Measurements from ENCODE around the gene NACAD.
"Not testable (repeated sequence)": the region's sequence is repeated elsewhere in the genome, so short reads cannot be mapped to it uniquely, and the experiment has no call there.

Gene NACAD

GRCh38 chr7:45125193-45125904 lies 36.6 kb upstream of the NACAD start:
- Histone ChIP-seq H3K36me3 (ENCODE audit: insufficient read depth, low read length) (no peaks in the 10 kb centered on the region), H3K9me3 (ENCODE audit: low read length) (no peaks in the 10 kb centered on the region), H3K9ac (ENCODE audit: low read length) (no peak overlapping the region), H3K4me3 (ENCODE audit: low read depth in 1 of 2, low read length in 2 of 2) (no peak overlapping the region), H3K27ac (ENCODE audit: low read depth, low read length) (no peak overlapping the region), H3K4me1 (ENCODE audit: insufficient read depth, low read length) (no peaks in the 10 kb centered on the region), H3K27me3 (ENCODE audit: control insufficient read depth in 1 of 2, insufficient read depth in 2 of 2, low read length in 2 of 2) (no peaks in the 10 kb centered on the region)

DNA sequence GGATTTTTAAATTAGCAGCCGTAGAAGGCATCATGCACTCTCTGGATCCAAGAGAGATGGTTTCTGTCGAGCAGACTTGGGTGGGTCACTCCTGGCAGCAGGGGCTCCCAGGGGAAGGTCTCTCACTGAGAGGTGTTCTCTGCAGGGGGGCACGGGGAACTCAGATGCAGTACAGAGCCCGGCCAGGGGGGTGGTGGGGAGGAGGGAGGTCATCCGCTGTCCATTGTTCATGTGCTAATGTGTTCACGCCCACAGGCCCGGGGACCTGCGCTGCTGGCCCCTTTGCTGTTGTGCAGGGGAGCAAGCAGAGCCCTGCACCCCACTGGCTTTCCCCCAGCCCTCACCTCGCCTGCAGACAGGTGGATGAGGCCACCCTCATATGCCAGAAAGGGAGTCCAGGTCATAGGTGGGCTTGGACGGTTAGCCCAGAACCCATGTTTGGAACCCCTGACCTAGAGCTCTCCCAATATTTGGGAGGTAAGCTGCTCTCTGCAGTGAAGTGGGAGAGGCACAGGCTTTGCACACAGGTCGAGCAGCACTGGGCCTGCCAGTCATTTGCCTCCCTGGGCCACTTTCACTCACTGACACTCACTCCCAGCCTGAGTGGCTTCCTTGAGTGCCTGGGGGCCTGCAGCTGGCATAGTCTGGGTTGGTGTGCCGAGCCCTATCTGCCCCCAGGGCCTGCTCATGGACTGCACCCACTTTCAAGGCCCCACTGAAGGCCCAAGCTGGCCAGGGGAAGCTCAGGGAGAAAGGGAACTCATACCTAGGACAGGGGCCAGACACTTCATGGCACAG lies 35.3 kb upstream of the NACAD start:
- Histone ChIP-seq H3K9ac (ENCODE audit: low read length) (no peak overlapping the region), H3K4me1 (ENCODE audit: insufficient read depth, low read length) (no peaks in the 10 kb centered on the region), H3K27me3 (ENCODE audit: control insufficient read depth in 1 of 2, insufficient read depth in 2 of 2, low read length in 2 of 2) (no peaks in the 10 kb centered on the region), H3K9me3 (ENCODE audit: low read length) (no peaks in the 10 kb centered on the region), H3K27ac (ENCODE audit: low read depth, low read length) (no peak overlapping the region), H3K36me3 (ENCODE audit: insufficient read depth, low read length) (no peaks in the 10 kb centered on the region), H3K4me3 (ENCODE audit: low read depth in 1 of 2, low read length in 2 of 2) (no peak overlapping the region)

DNA sequence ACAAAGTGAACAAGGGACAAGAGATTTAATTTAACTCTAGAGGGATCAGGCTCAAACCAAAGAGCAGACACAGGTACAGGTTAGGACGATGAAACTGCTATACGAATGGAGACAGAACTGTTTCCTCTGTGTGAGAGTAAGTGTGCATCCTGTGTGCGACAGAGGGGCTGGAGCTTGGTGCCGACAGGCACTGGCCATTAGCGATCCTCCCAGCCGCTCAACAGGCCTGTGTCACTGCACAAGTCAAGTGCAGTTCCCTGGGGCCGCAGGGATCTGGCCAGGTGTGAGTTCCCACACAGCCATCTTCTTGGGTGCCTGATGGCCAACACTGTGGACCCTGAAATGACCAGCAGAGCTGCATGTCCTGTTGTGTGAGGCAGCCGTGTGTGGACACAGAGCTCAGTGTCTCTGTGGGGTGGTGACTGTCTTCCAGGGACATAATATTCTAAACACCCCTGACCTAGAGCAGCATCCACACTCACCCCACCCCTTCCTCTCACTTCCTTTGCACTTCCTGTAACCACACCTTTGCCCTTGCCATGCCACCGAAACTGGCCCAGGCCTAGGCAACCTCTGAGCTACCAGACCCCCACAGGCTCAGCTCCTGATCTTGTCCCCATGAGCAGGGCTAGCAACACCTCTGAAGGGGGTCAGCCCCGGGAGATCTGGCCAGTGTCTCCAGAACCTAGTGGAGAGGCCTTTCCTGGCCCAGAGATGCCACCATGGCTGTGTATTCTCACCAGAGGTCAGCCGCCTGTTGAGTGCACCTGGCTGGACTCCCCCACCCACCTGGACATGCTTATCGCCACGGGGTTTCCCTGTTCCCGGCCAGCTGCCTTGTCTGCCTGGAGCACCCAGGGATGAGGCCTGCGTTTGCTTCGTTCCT lies 34.4 kb upstream of the NACAD start:
- H3K27me3 ChIP-seq (ENCODE audit: control insufficient read depth in 1 of 2, insufficient read depth in 2 of 2, low read length in 2 of 2): no peaks in the 10 kb centered on the region
- no peaks in the 10 kb centered on the region for H3K36me3 ChIP-seq (ENCODE audit: insufficient read depth, low read length)
- H3K9me3 ChIP-seq (ENCODE audit: low read length): no peaks in the 10 kb centered on the region
- no peak overlapping the region for H3K9ac ChIP-seq (ENCODE audit: low read length)
- no peak overlapping the region for H3K4me3 ChIP-seq (ENCODE audit: low read depth in 1 of 2, low read length in 2 of 2)
- H3K27ac ChIP-seq (ENCODE audit: low read depth, low read length): no peak overlapping the region
- H3K4me1 ChIP-seq (ENCODE audit: insufficient read depth, low read length): no peaks in the 10 kb centered on the region

GRCh38 chr7:45119550-45119949 lies 30.8 kb upstream of the NACAD start:
- H3K9ac ChIP-seq (ENCODE audit: low read length): no peak overlapping the region
- H3K4me1 ChIP-seq (ENCODE audit: insufficient read depth, low read length): no peaks in the 10 kb centered on the region
- H3K9me3 ChIP-seq (ENCODE audit: low read length): no peaks in the 10 kb centered on the region
- no peaks in the 10 kb centered on the region for H3K36me3 ChIP-seq (ENCODE audit: insufficient read depth, low read length)
- no peak overlapping the region for H3K27ac ChIP-seq (ENCODE audit: low read depth, low read length)
- H3K27me3 ChIP-seq (ENCODE audit: control insufficient read depth in 1 of 2, insufficient read depth in 2 of 2, low read length in 2 of 2): no peaks in the 10 kb centered on the region
- no peak overlapping the region for H3K4me3 ChIP-seq (ENCODE audit: low read depth in 1 of 2, low read length in 2 of 2)

GRCh38 chr7:45118889-45119331 lies 30.1 kb upstream of the NACAD start:
- H3K9me3 ChIP-seq (ENCODE audit: low read length): no peaks in the 10 kb centered on the region
- no peak overlapping the region for H3K4me3 ChIP-seq (ENCODE audit: low read depth in 1 of 2, low read length in 2 of 2)
- H3K4me1 ChIP-seq (ENCODE audit: insufficient read depth, low read length): no peaks in the 10 kb centered on the region
- no peak overlapping the region for H3K27ac ChIP-seq (ENCODE audit: low read depth, low read length)
- H3K36me3 ChIP-seq (ENCODE audit: insufficient read depth, low read length): no peaks in the 10 kb centered on the region
- no peak overlapping the region for H3K9ac ChIP-seq (ENCODE audit: low read length)
- no peaks in the 10 kb centered on the region for H3K27me3 ChIP-seq (ENCODE audit: control insufficient read depth in 1 of 2, insufficient read depth in 2 of 2, low read length in 2 of 2)

GRCh38 chr7:45118292-45118691 lies 29.5 kb upstream of the NACAD start:
- Histone ChIP-seq H3K36me3 (ENCODE audit: insufficient read depth, low read length) (no peaks in the 10 kb centered on the region), H3K9ac (ENCODE audit: low read length) (no peak overlapping the region), H3K27me3 (ENCODE audit: control insufficient read depth in 1 of 2, insufficient read depth in 2 of 2, low read length in 2 of 2) (no peaks in the 10 kb centered on the region), H3K9me3 (ENCODE audit: low read length) (no peaks in the 10 kb centered on the region), H3K4me3 (ENCODE audit: low read depth in 1 of 2, low read length in 2 of 2) (no peak overlapping the region), H3K27ac (ENCODE audit: low read depth, low read length) (no peak overlapping the region), H3K4me1 (ENCODE audit: insufficient read depth, low read length) (no peaks in the 10 kb centered on the region)

GRCh38 chr7:45117582-45117981 lies 28.8 kb upstream of the NACAD start:
- H3K9me3 ChIP-seq (ENCODE audit: low read length): no peaks in the 10 kb centered on the region
- H3K27ac ChIP-seq (ENCODE audit: low read depth, low read length): no peak overlapping the region
- peaks cover under 1% of the 10 kb centered on the region for H3K4me1 ChIP-seq (ENCODE audit: insufficient read depth, low read length)
- no peaks in the 10 kb centered on the region for H3K36me3 ChIP-seq (ENCODE audit: insufficient read depth, low read length)
- H3K4me3 ChIP-seq (ENCODE audit: low read depth in 1 of 2, low read length in 2 of 2): no peak overlapping the region
- no peaks in the 10 kb centered on the region for H3K27me3 ChIP-seq (ENCODE audit: control insufficient read depth in 1 of 2, insufficient read depth in 2 of 2, low read length in 2 of 2)
- no peak overlapping the region for H3K9ac ChIP-seq (ENCODE audit: low read length)

GRCh38 chr7:45116048-45116447 lies 27.3 kb upstream of the NACAD start:
- Histone ChIP-seq H3K9ac (ENCODE audit: low read length) (no peak overlapping the region), H3K4me1 (ENCODE audit: insufficient read depth, low read length) (peaks cover 7% of the 10 kb centered on the region), H3K4me3 (ENCODE audit: low read depth in 1 of 2, low read length in 2 of 2) (no peak overlapping the region), H3K27me3 (ENCODE audit: control insufficient read depth in 1 of 2, insufficient read depth in 2 of 2, low read length in 2 of 2) (no peaks in the 10 kb centered on the region), H3K36me3 (ENCODE audit: insufficient read depth, low read length) (no peaks in the 10 kb centered on the region), H3K9me3 (ENCODE audit: low read length) (no peaks in the 10 kb centered on the region), H3K27ac (ENCODE audit: low read depth, low read length) (no peak overlapping the region)

GRCh38 chr7:45114926-45115325 lies 26.2 kb upstream of the NACAD start:
- no peak overlapping the region for H3K9ac ChIP-seq (ENCODE audit: low read length)
- H3K27ac ChIP-seq (ENCODE audit: low read depth, low read length): no peak overlapping the region
- no peaks in the 10 kb centered on the region for H3K27me3 ChIP-seq (ENCODE audit: control insufficient read depth in 1 of 2, insufficient read depth in 2 of 2, low read length in 2 of 2)
- H3K9me3 ChIP-seq (ENCODE audit: low read length): no peaks in the 10 kb centered on the region
- H3K36me3 ChIP-seq (ENCODE audit: insufficient read depth, low read length): no peaks in the 10 kb centered on the region
- no peak overlapping the region for H3K4me3 ChIP-seq (ENCODE audit: low read depth in 1 of 2, low read length in 2 of 2)
- peaks cover 18% of the 10 kb centered on the region for H3K4me1 ChIP-seq (ENCODE audit: insufficient read depth, low read length)

DNA sequence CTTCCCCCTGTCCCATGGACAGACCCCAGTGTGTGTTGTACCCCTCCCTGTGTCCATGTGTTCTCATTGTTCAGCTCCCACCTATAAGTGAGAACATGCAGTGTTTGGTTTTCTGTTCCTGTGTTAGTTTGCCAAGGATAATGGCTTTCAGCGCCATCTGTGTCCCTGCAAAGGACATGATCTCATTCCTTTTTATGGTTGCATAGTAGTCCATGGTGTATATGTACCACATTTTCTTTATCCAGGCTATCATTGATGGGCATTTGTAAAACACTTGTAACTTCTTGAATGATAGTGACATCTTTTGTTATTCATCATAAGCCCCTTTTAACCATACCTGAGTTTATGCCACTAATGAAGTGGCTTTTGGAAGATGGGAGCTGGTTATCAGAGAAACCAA lies 25.5 kb upstream of the NACAD start:
- peaks cover 20% of the 10 kb centered on the region for H3K4me1 ChIP-seq (ENCODE audit: insufficient read depth, low read length)
- not testable (repeated sequence) for H3K9me3 ChIP-seq (ENCODE audit: low read length); H3K9ac ChIP-seq (ENCODE audit: low read length); H3K4me3 ChIP-seq (ENCODE audit: low read depth in 1 of 2, low read length in 2 of 2); H3K27ac ChIP-seq (ENCODE audit: low read depth, low read length); H3K27me3 ChIP-seq (ENCODE audit: control insufficient read depth in 1 of 2, insufficient read depth in 2 of 2, low read length in 2 of 2); H3K36me3 ChIP-seq (ENCODE audit: insufficient read depth, low read length)

DNA sequence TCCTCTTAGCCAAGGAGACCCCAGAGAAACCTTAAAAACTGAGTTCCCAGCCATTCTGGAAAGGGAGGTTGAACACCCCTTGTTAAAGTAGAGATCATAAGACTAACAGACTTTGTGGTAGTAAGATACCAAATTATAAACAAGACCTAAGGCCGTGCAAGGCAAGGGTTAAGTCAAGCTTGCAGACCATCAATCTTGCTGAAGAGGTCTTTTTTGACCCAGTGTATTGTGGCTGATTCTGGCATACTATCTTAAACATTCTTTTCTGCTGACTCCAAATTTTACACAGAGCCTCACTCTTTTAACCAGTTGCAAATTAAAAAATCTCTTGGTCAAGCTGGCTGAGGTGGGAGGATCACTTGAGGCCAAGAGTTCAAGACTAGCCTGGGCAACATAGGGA lies 23.9 kb upstream of the NACAD start:
- Histone ChIP-seq H3K27ac (ENCODE audit: low read depth, low read length) (no peak overlapping the region), H3K36me3 (ENCODE audit: insufficient read depth, low read length) (peaks cover 16% of the 10 kb centered on the region), H3K9me3 (ENCODE audit: low read length) (no peaks in the 10 kb centered on the region), H3K4me3 (ENCODE audit: low read depth in 1 of 2, low read length in 2 of 2) (peak overlapping the region in 1 of 2 donors; percentile 77), H3K27me3 (ENCODE audit: control insufficient read depth in 1 of 2, insufficient read depth in 2 of 2, low read length in 2 of 2) (no peaks in the 10 kb centered on the region), H3K4me1 (ENCODE audit: insufficient read depth, low read length) (peaks cover 30% of the 10 kb centered on the region), H3K9ac (ENCODE audit: low read length) (no peak overlapping the region)

All from muscle layer of colon (tissue), 2 donors.